HEK293 (cell line): ENCODE data around the gene WBP11.

Source experiments
- CTCF ChIA-PET: fragments of 350-600 bp; formaldehyde crosslinking; extraction: SDS; loops from one replicate; lab custom pipeline; 2021; ENCODE audit warnings: antibody characterized with exemption; lab: Yijun Ruan, JAX
- POLR2A ChIA-PET: fragments of 300-600 bp; formaldehyde crosslinking; extraction: SDS; loops from one replicate; lab custom pipeline; 2020; ENCODE audit warnings: antibody characterized with exemption, inconsistent platforms; lab: Yijun Ruan, JAX
- H3K27ac ChIP-seq: fragments of 200-500 bp; sonication (Bioruptor generic); 2 replicates; pipeline ENCODE4 v1.5.1; 2014; ENCODE audit warnings: low read depth, low read length, control low read depth, inconsistent platforms; ENCODE audit errors: extremely low read depth
- H3K36me3 ChIP-seq, 2 experiments: fragments of 200-500 bp in 1 of 2; sonication (Bioruptor generic) in 1 of 2; 1 replicate in 1 of 2; 2 replicates in 1 of 2; pipeline ENCODE4 v1.5.1; 2014 to 2017; ENCODE audit warnings: inconsistent platforms in 2 of 2, low read length in 2 of 2; ENCODE audit not compliant: control insufficient read depth in 2 of 2, insufficient read depth in 1 of 2
- H3K4me1 ChIP-seq: fragments of 200-500 bp; sonication (Bioruptor generic); 2 replicates; pipeline ENCODE4 v1.5.1; 2014; ENCODE audit warnings: mild to moderate bottlenecking, low read length, inconsistent platforms; ENCODE audit not compliant: control insufficient read depth, insufficient read depth
- H3K4me3 ChIP-seq: 2 replicates; pipeline ENCODE4 v1.5.1; 2011; ENCODE audit warnings: low read depth, mild to moderate bottlenecking, control low read depth, low read length, moderate library complexity
- H3K9me3 ChIP-seq: fragments of 200-500 bp; sonication (Bioruptor generic); 2 replicates; pipeline ENCODE4 v1.5.1; 2014; ENCODE audit warnings: low read depth, low read length, inconsistent platforms; ENCODE audit not compliant: control insufficient read depth, insufficient read depth
- EGR2 ChIP-seq: fragments of 450-650 bp; formaldehyde crosslinking; IDR thresholded peaks from 2 replicates; pipeline ENCODE4 v1.5.1; 2016; ENCODE audit warnings: low read depth, missing biosample characterization, missing genetic modification characterization
- GFI1B ChIP-seq: fragments of 450-650 bp; formaldehyde crosslinking; IDR thresholded peaks from 2 replicates; pipeline ENCODE4 v1.5.1; 2016; ENCODE audit warnings: missing biosample characterization, missing genetic modification characterization
- HOXA7 ChIP-seq: sonication (generic); formaldehyde crosslinking; IDR thresholded peaks from 2 replicates; pipeline ENCODE4 v1.8.1; 2022; ENCODE audit warnings: missing genetic modification reagents, borderline replicate concordance
- KLF10 ChIP-seq: fragments of 450-650 bp; IDR thresholded peaks from 2 replicates; pipeline ENCODE4 v1.5.1; 2018; ENCODE audit warnings: missing biosample characterization, mild to moderate bottlenecking, missing genetic modification characterization
- SCRT1 ChIP-seq: fragments of 450-650 bp; formaldehyde crosslinking; IDR thresholded peaks from 2 replicates; pipeline ENCODE4 v1.5.1; 2016; ENCODE audit warnings: missing biosample characterization, missing genetic modification characterization, borderline replicate concordance
- SP3 ChIP-seq: fragments of 450-650 bp; formaldehyde crosslinking; IDR thresholded peaks from 2 replicates; pipeline ENCODE4 v1.5.1; 2016; ENCODE audit warnings: missing biosample characterization, missing genetic modification characterization
- TSHZ1 ChIP-seq: fragments of 450-650 bp; formaldehyde crosslinking; IDR thresholded peaks from 2 replicates; pipeline ENCODE4 v1.5.1; 2016; ENCODE audit warnings: missing biosample characterization, missing genetic modification characterization, borderline replicate concordance
- ZBTB1 ChIP-seq: fragments of 450-650 bp; formaldehyde crosslinking; IDR thresholded peaks from 2 replicates; pipeline ENCODE4 v1.5.1; 2016; ENCODE audit warnings: missing biosample characterization, missing genetic modification characterization
- ZBTB11 ChIP-seq: fragments of 450-650 bp; formaldehyde crosslinking; conservative IDR thresholded peaks from 2 replicates; pipeline ENCODE4 v1.5.1; 2016; ENCODE audit warnings: low read depth, missing biosample characterization, missing genetic modification characterization
- ZFP37 ChIP-seq: fragments of 450-650 bp; formaldehyde crosslinking; IDR thresholded peaks from 2 replicates; pipeline ENCODE4 v1.5.1; 2016; ENCODE audit warnings: missing biosample characterization, missing genetic modification characterization
- ZNF10 ChIP-seq: fragments of 450-650 bp; formaldehyde crosslinking; IDR thresholded peaks from 2 replicates; pipeline ENCODE4 v1.5.1; 2017; ENCODE audit warnings: missing biosample characterization, missing genetic modification characterization
- ZNF112 ChIP-seq: fragments of 450-650 bp; formaldehyde crosslinking; IDR thresholded peaks from 2 replicates; pipeline ENCODE4 v1.5.0; 2017; ENCODE audit warnings: missing biosample characterization, missing genetic modification characterization
- ZNF175 ChIP-seq: fragments of 450-650 bp; formaldehyde crosslinking; IDR thresholded peaks from 2 replicates; pipeline ENCODE4 v1.5.1; 2016; ENCODE audit warnings: missing biosample characterization, missing genetic modification characterization
- ZNF214 ChIP-seq: fragments of 450-650 bp; formaldehyde crosslinking; IDR thresholded peaks from 2 replicates; pipeline ENCODE4 v1.5.1; 2017; ENCODE audit warnings: missing biosample characterization, mild to moderate bottlenecking, missing genetic modification characterization, borderline replicate concordance
- ZNF302 ChIP-seq: fragments of 450-650 bp; formaldehyde crosslinking; IDR thresholded peaks from 2 replicates; pipeline ENCODE4 v1.5.1; 2016; ENCODE audit warnings: missing biosample characterization, missing genetic modification characterization, low read depth
- ZNF335 ChIP-seq: fragments of 450-650 bp; formaldehyde crosslinking; conservative IDR thresholded peaks from 2 replicates; pipeline ENCODE4 v1.5.1; 2016; ENCODE audit warnings: missing biosample characterization, missing genetic modification characterization
- ZNF394 ChIP-seq: fragments of 450-650 bp; formaldehyde crosslinking; IDR thresholded peaks from 2 replicates; pipeline ENCODE4 v1.5.1; 2016; ENCODE audit warnings: missing biosample characterization, missing genetic modification characterization, mild to moderate bottlenecking, moderate library complexity, borderline replicate concordance
- ZNF433 ChIP-seq: fragments of 450-650 bp; formaldehyde crosslinking; IDR thresholded peaks from 2 replicates; pipeline ENCODE4 v1.5.1; 2016; ENCODE audit warnings: missing biosample characterization, missing genetic modification characterization, low read depth
- ZNF501 ChIP-seq: fragments of 450-650 bp; formaldehyde crosslinking; IDR thresholded peaks from 2 replicates; pipeline ENCODE4 v1.5.1; 2016; ENCODE audit warnings: missing biosample characterization, missing genetic modification characterization
- ZNF510 ChIP-seq: fragments of 450-650 bp; formaldehyde crosslinking; IDR thresholded peaks from 2 replicates; pipeline ENCODE4 v1.5.1; 2018; ENCODE audit warnings: mild to moderate bottlenecking, missing genetic modification characterization, missing biosample characterization; ENCODE audit not compliant: insufficient replicate concordance
- ZNF544 ChIP-seq: fragments of 450-650 bp; formaldehyde crosslinking; IDR thresholded peaks from 2 replicates; pipeline ENCODE4 v1.5.0; 2017; ENCODE audit warnings: missing biosample characterization, missing genetic modification characterization
- ZNF555 ChIP-seq: fragments of 450-650 bp; formaldehyde crosslinking; conservative IDR thresholded peaks from 2 replicates; pipeline ENCODE4 v1.5.1; 2017; ENCODE audit warnings: missing biosample characterization, mild to moderate bottlenecking, missing genetic modification characterization, inconsistent platforms
- ZNF558 ChIP-seq: fragments of 450-650 bp; formaldehyde crosslinking; IDR thresholded peaks from 2 replicates; pipeline ENCODE4 v1.5.1; 2016; ENCODE audit warnings: missing biosample characterization, missing genetic modification characterization
- ZNF561 ChIP-seq: fragments of 450-650 bp; IDR thresholded peaks from 2 replicates; pipeline ENCODE4 v1.5.1; 2018; ENCODE audit warnings: missing biosample characterization, missing genetic modification characterization, borderline replicate concordance
- ZNF596 ChIP-seq: fragments of 450-650 bp; IDR thresholded peaks from 2 replicates; pipeline ENCODE4 v1.5.0; 2018; ENCODE audit warnings: missing biosample characterization, mild to moderate bottlenecking, missing genetic modification characterization, moderate library complexity
- ZNF610 ChIP-seq: fragments of 450-650 bp; formaldehyde crosslinking; IDR thresholded peaks from 2 replicates; pipeline ENCODE4 v1.5.1; 2016; ENCODE audit warnings: missing biosample characterization, missing genetic modification characterization, borderline replicate concordance
- ZNF629 ChIP-seq: fragments of 450-650 bp; formaldehyde crosslinking; IDR thresholded peaks from 2 replicates; pipeline ENCODE4 v1.5.1; 2017; ENCODE audit warnings: missing biosample characterization, missing genetic modification characterization
- ZNF660 ChIP-seq: fragments of 450-650 bp; IDR thresholded peaks from 2 replicates; pipeline ENCODE4 v1.5.1; 2018; ENCODE audit warnings: missing biosample characterization, mild to moderate bottlenecking, missing genetic modification characterization
- ZNF76 ChIP-seq: fragments of 450-650 bp; formaldehyde crosslinking; IDR thresholded peaks from 2 replicates; pipeline ENCODE4; 2016; ENCODE audit warnings: low read depth, missing biosample characterization, missing genetic modification characterization, borderline replicate concordance
- ZNF777 ChIP-seq: fragments of 450-650 bp; formaldehyde crosslinking; IDR thresholded peaks from 2 replicates; pipeline ENCODE4 v1.5.1; 2017; ENCODE audit warnings: missing biosample characterization, missing genetic modification characterization, borderline replicate concordance
- ZNF843 ChIP-seq: fragments of 450-650 bp; formaldehyde crosslinking; IDR thresholded peaks from 2 replicates; pipeline ENCODE4 v1.5.1; 2016; ENCODE audit warnings: missing biosample characterization, missing genetic modification characterization
- ZSCAN16 ChIP-seq: fragments of 450-650 bp; formaldehyde crosslinking; IDR thresholded peaks from 2 replicates; pipeline ENCODE4 v1.5.1; 2016; ENCODE audit warnings: missing biosample characterization, missing genetic modification characterization

WBP11 gene

GRCh38 chr12:14803830-14804160 is 517 bp upstream of the WBP11 start:
- H3K36me3 ChIP-seq: peaks cover 13 to 17% of the 10 kb centered on the region in 2 experiments; a peak in 2 of 3 replicates
- peak overlapping the region; percentile 56 for H3K27ac ChIP-seq
- TF ChIP-seq ZNF394 (tag by site-specific recombination) (peak; percentile 23; the same call in 1 of the 2 replicates), ZNF629 (tag by site-specific recombination) (no peak), ZNF510 (tag by site-specific recombination) (no peak), ZNF544 (tag by site-specific recombination) (no peak), HOXA7 (CRISPR knock-in tag) (no peak), ZNF610 (tag by site-specific recombination) (no peak), ZNF112 (tag by site-specific recombination) (no peak), ZNF843 (no peak), ZNF558 (no peak; the same call in 1 of the 2 replicates), ZNF76 (tag by site-specific recombination) (no peak), GFI1B (tag by site-specific recombination) (no peak), ZNF501 (peak; percentile 58; the same call in 1 of the 2 replicates), ZNF596 (tag by site-specific recombination) (no peak), ZBTB11 (tag by site-specific recombination) (no peak), ZNF433 (no peak), ZNF561 (tag by site-specific recombination) (peak; percentile 68; the same call in 1 of the 2 replicates), SP3 (tag by site-specific recombination) (no peak), ZSCAN16 (peak; percentile 98), EGR2 (tag by site-specific recombination) (no peak), ZFP37 (tag by site-specific recombination) (0 out of 2 replicates have a peak, but pooled peaks have one; percentile 23), SCRT1 (tag by site-specific recombination) (peak; percentile 47; the same call in 1 of the 2 replicates), TSHZ1 (tag by site-specific recombination) (no peak), ZNF302 (tag by site-specific recombination) (no peak), ZBTB1 (no peak), ZNF555 (no peak), ZNF10 (tag by site-specific recombination) (peak; percentile 32; the same call in 1 of the 2 replicates), ZNF214 (no peak), ZNF175 (no peak), ZNF335 (tag by site-specific recombination) (peak; percentile 68), ZNF660 (peak; percentile 59; the same call in 1 of the 2 replicates), ZNF777 (tag by site-specific recombination) (no peak), KLF10 (tag by site-specific recombination) (no peak)

More at GRCh38 chr12:14803830-14804160, 517 bp upstream of the WBP11 start:
- no peaks in the 10 kb centered on the region for H3K9me3 ChIP-seq
- peak overlapping the region; percentile 51 for H3K4me3 ChIP-seq
- peaks cover 2% of the 10 kb centered on the region; the same call in 1 of the 2 replicates for H3K4me1 ChIP-seq
- POLR2A ChIA-PET: interaction anchor here (0.7 to 3.0 kb wide), 10 partner anchors 9 to 546 kb away, joined by 3 to 32 read pairs (median 4); partner anchors contain the start of gene SMCO3
- CTCF ChIA-PET: interaction anchor here (1.6 to 1.7 kb wide), 2 partner anchors 34 to 44 kb away, joined by 5 to 8 read pairs; no protein-coding TSS in a partner anchor
